RCC 7860 (cell line): ENCODE results near the gene MSI2.
"Not testable (repeated sequence)": the region's sequence is repeated elsewhere in the genome, so short reads cannot be mapped to it uniquely, and the experiment has no call there.

Source experiments
- DNase-seq: peaks from one replicate; pipeline ENCODE4 v3.0.0-alpha.2; 2015; ENCODE audit warnings: low spot score
- FAIRE-seq: peaks from 2 replicates; lab custom pipeline; 2012; peaks lifted over from hg19 to GRCh38; lab: Jason Lieb, UNC

MSI2 gene

GRCh38 chr17:57490890-57491289 is 234.6 kb downstream of the MSI2 start:
- FAIRE-seq = no peak
- DNase-seq = no peak

GRCh38 chr17:57493171-57493570 is 236.8 kb downstream of the MSI2 start:
- FAIRE-seq (no peak), DNase-seq (no peak)

- DNase-seq (no peak), FAIRE-seq (no peak)
These were observed 237.3 kb downstream of the MSI2 start for GRCh38 chr17:57493625-57494024.

- DNase-seq (no peak), FAIRE-seq (no peak)
These were observed 238.1 kb downstream of the MSI2 start for GRCh38 chr17:57494443-57494842.

GRCh38 chr17:57495771-57496170 is 239.4 kb downstream of the MSI2 start:
- DNase-seq (no peak), FAIRE-seq (no peak)

- FAIRE-seq (no peak), DNase-seq (no peak)
These were observed 240.1 kb downstream of the MSI2 start for GRCh38 chr17:57496382-57496781.

- FAIRE-seq (no peak), DNase-seq (no peak)
These were observed 242.1 kb downstream of the MSI2 start for GRCh38 chr17:57498443-57498842.

GRCh38 chr17:57499221-57499620 is 242.9 kb downstream of the MSI2 start:
- not testable (repeated sequence) for DNase-seq, FAIRE-seq

- FAIRE-seq = no peak
- DNase-seq = no peak
These were observed 243.3 kb downstream of the MSI2 start for GRCh38 chr17:57499648-57500049.

- DNase-seq (no peak), FAIRE-seq (no peak)
These were observed 244.7 kb downstream of the MSI2 start for GRCh38 chr17:57501016-57501415.

GRCh38 chr17:57502022-57502421 is 245.7 kb downstream of the MSI2 start:
- DNase-seq (no peak), FAIRE-seq (no peak)

- DNase-seq (no peak), FAIRE-seq (no peak)
These were observed 246.5 kb downstream of the MSI2 start for GRCh38 chr17:57502811-57503241.

GRCh38 chr17:57504208-57504607 is 247.9 kb downstream of the MSI2 start:
- DNase-seq (no peak), FAIRE-seq (no peak)

- FAIRE-seq = no peak
These were observed 249.8 kb downstream of the MSI2 start for GRCh38 chr17:57505841-57506773.

GRCh38 chr17:57506774-57507127 is 250.4 kb downstream of the MSI2 start:
- FAIRE-seq (no peak), DNase-seq (no peak)

More at GRCh38 chr17:57505841-57506773, 249.8 kb downstream of the MSI2 start:
- no peak for DNase-seq

GRCh38 chr17:57507828-57508227 is 251.5 kb downstream of the MSI2 start:
- FAIRE-seq (no peak), DNase-seq (no peak)

- no peak for FAIRE-seq
- DNase-seq = no peak
These were observed 252.3 kb downstream of the MSI2 start for GRCh38 chr17:57508671-57509070.

- FAIRE-seq (no peak), DNase-seq (no peak)
These were observed 255.3 kb downstream of the MSI2 start for GRCh38 chr17:57511475-57512123.

- FAIRE-seq (no peak), DNase-seq (no peak)
These were observed 255.9 kb downstream of the MSI2 start for GRCh38 chr17:57512258-57512657.

GRCh38 chr17:57512691-57513090 is 256.4 kb downstream of the MSI2 start:
- FAIRE-seq (no peak), DNase-seq (no peak)

GRCh38 chr17:57513569-57513968 is 257.2 kb downstream of the MSI2 start:
- no peak for FAIRE-seq
- DNase-seq = no peak

GRCh38 chr17:57514614-57515013 is 258.3 kb downstream of the MSI2 start:
- no peak for FAIRE-seq
- DNase-seq = no peak
